SK-N-MC (cell line): ENCODE measurements around the gene MARK2.

Experiments used
- EZH2 ChIP-seq: fragments of 200-600 bp; sonication (generic); IDR thresholded peaks from one replicate; pipeline ENCODE4 v1.6.1; 2017; ENCODE audit warnings: antibody characterized with exemption
- FOXP2 ChIP-seq: optimal IDR thresholded peaks from 2 replicates; pipeline ENCODE3; 2011; ENCODE audit warnings: mild to moderate bottlenecking, moderate library complexity; ENCODE audit not compliant: insufficient read depth; ENCODE audit errors: extremely low read length, control extremely low read depth
- POLR2AphosphoS5 ChIP-seq: IDR thresholded peaks from 2 replicates; pipeline ENCODE4 v1.6.1; 2012; ENCODE audit warnings: mild to moderate bottlenecking, low read depth, low read length, borderline replicate concordance

- TF ChIP-seq EZH2 (no peak), POLR2AphosphoS5 (no peak), FOXP2 (no peak)
Observed at GRCh38 chr11:63887386-63887999, 48.6 kb downstream of the MARK2 start.
